Effector memory CD8-positive, alpha-beta T cell (primary cell): ENCODE data around the gene USH2A.

Experiments
- ATAC-seq: fragments of 150-1000 bp; cut with Tn5 transposase; replicated peaks from 2 replicates; pipeline ENCODE4 v1.10.0; 2021; ENCODE audit warnings: mild to moderate bottlenecking, moderate library complexity
- DNase-seq, 3 experiments: peaks; one replicate each; pipeline ENCODE4 v3.0.0; 2021
- H3K27ac Mint-ChIP-seq, 2 donors: one replicate each; pipeline ENCODE4 v1.8.0; 2022; ENCODE audit warnings: mild to moderate bottlenecking in 2 of 2, mixed read lengths in 2 of 2, moderate library complexity in 2 of 2
- H3K27me3 Mint-ChIP-seq, 2 donors: one replicate each; pipeline ENCODE4 v1.8.0; 2022; ENCODE audit warnings: mixed read lengths in 2 of 2
- H3K36me3 Mint-ChIP-seq: one replicate; pipeline ENCODE4 v1.8.0; 2022; ENCODE audit warnings: mild to moderate bottlenecking, moderate library complexity, mixed read lengths; ENCODE audit not compliant: insufficient read depth
- H3K4me1 Mint-ChIP-seq, 2 donors: one replicate each; pipeline ENCODE4 v1.8.0; 2022; ENCODE audit warnings: low read depth in 2 of 2, mixed read lengths in 2 of 2
- H3K4me3 Mint-ChIP-seq, 2 donors: one replicate each; pipeline ENCODE4 v1.8.0; 2022; ENCODE audit warnings: mild to moderate bottlenecking in 2 of 2, mixed read lengths in 2 of 2, moderate library complexity in 2 of 2
- H3K9me3 Mint-ChIP-seq, 2 donors: one replicate each; pipeline ENCODE4 v1.8.0; 2022; ENCODE audit warnings: mixed read lengths in 2 of 2

Gene USH2A

DNA sequence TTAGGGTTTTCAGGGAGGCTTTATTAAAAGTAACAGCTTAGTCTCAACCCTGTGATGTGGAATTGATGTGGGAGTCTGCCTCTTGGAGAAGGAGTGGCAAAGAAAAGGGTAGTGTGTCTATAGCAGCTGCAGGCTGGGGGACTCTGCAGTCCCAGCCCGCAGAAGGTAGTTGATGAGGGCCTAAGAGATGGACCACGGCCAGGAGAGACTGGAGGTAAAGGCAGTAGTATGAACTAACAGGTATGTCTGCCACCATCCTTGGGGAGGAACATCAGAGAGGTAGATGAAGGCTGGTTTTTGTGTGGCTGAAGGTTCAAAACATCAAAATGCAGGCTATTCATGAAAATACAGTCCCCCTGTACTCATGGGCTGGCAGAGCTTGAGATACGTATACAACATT is 744.0 kb downstream of the USH2A start:
- no peaks in the 10 kb centered on the region for H3K9me3 Mint-ChIP-seq
- no peaks in the 10 kb centered on the region for H3K4me1 Mint-ChIP-seq
- H3K4me3 Mint-ChIP-seq = no peak overlapping the region

DNA sequence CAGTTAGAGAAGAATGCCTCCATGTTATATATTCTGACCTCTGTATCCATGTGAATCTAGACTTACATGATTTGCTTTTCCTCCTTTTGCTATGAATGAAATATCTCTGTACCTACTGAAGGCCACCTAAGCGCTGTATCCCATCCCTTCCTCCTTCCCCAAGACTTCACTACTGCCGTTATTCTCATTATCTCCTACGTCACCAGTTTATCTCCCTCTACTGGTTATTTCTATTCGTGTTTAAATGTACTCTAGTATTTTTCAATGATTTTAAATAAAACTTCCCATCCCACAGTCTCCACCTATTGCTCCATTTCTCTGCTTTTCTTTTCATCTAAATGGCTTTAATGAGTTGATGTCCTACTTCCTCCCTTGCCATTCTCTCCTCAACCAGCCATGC is 746.1 kb downstream of the USH2A start:
- no peaks in the 10 kb centered on the region for H3K9me3 Mint-ChIP-seq
- H3K4me3 Mint-ChIP-seq = no peak overlapping the region
- no peak overlapping the region for H3K27ac Mint-ChIP-seq
- H3K27me3 Mint-ChIP-seq = no peaks in the 10 kb centered on the region
- no peak for ATAC-seq
- DNase-seq = no peak
- no peaks in the 10 kb centered on the region for H3K4me1 Mint-ChIP-seq
- H3K36me3 Mint-ChIP-seq = no peaks in the 10 kb centered on the region

More for the DNA sequence above, 744.0 kb downstream of the USH2A start:
- no peaks in the 10 kb centered on the region for H3K36me3 Mint-ChIP-seq
- ATAC-seq = no peak
- no peak overlapping the region for H3K27ac Mint-ChIP-seq
- no peak for DNase-seq
- no peaks in the 10 kb centered on the region for H3K27me3 Mint-ChIP-seq

DNA sequence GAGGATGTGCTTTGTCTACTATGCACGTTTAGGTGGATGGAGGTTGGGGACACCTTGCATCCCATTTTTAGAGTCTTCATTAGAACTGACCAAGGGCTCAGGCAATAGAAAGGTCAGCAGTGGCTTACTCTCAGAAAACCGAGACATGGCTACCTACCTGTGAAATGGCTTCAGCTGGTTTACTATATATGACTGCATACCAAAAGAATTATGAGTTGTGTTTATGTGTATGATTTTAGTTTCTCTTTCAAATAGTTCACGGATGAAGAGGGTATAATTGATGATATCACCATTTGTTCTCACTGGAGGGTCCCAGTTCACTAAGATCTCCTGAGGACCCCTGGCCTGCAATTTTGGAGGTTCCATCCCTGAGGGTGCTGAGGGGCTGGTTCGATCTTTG is 749.3 kb downstream of the USH2A start:
- H3K4me3 Mint-ChIP-seq = no peak overlapping the region
- no peaks in the 10 kb centered on the region for H3K9me3 Mint-ChIP-seq
- H3K36me3 Mint-ChIP-seq = no peaks in the 10 kb centered on the region
- ATAC-seq (no peak), DNase-seq (no peak)
- no peaks in the 10 kb centered on the region for H3K4me1 Mint-ChIP-seq
- H3K27ac Mint-ChIP-seq = no peak overlapping the region
- H3K27me3 Mint-ChIP-seq = no peaks in the 10 kb centered on the region

DNA sequence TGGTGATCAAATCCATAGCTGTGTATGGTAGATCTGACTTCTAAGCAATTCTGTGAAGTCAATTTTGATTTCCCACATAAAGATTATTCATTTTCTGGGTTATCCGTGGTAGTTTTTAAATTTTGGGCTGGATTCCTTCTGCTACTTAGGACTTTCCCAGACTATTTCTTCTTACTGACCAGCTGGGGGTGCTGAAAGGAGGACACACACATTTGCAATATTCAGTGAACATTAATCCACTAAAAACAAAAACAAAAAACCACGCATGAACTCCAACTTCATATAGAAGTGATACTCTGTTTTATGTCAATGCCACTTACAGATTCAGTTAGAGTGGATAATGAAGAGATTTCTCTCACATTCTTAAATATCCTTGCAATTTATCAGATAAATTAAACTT is 750.8 kb downstream of the USH2A start:
- Mint-ChIP-seq H3K27me3 (no peaks in the 10 kb centered on the region), H3K27ac (no peak overlapping the region), H3K36me3 (no peaks in the 10 kb centered on the region), H3K4me1 (no peaks in the 10 kb centered on the region), H3K4me3 (no peak overlapping the region), H3K9me3 (no peaks in the 10 kb centered on the region)
- DNase-seq = no peak
- no peak for ATAC-seq

DNA sequence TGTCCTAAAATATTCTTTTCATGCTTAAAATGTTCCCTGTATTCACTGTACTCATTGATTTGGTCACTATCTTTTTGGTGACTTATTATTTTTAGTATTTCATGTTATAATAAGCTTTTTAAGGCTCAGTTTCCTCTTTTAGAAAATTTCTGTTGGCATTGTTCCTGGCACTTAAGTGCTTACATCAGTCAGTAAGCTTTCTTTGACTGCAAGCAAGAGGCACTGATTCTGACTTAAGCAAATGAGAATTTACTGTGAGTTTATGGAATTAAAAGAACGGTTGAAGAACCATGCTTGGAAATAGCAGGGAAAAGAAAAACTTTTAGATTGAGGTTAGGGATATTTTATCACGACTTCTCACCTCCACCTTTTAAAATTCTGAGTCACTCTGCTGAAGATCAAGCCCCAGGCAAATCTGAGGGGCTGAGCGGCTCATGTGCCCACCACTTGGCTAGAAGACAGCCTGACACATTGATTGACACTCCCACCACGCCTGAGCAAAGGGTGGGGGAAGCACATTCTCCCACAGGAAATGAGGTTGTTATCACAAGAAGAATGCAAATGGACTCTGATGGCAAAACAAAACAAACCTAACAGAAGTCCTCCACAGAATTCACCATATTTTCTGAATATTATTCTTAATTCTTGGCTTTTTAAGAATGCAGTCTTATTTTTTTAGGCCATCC is 753.3 kb downstream of the USH2A start:
- Mint-ChIP-seq H3K27ac (no peak overlapping the region), H3K9me3 (no peaks in the 10 kb centered on the region), H3K4me3 (no peak overlapping the region), H3K27me3 (no peaks in the 10 kb centered on the region), H3K36me3 (no peaks in the 10 kb centered on the region), H3K4me1 (no peaks in the 10 kb centered on the region)
- ATAC-seq = no peak
- no peak for DNase-seq

DNA sequence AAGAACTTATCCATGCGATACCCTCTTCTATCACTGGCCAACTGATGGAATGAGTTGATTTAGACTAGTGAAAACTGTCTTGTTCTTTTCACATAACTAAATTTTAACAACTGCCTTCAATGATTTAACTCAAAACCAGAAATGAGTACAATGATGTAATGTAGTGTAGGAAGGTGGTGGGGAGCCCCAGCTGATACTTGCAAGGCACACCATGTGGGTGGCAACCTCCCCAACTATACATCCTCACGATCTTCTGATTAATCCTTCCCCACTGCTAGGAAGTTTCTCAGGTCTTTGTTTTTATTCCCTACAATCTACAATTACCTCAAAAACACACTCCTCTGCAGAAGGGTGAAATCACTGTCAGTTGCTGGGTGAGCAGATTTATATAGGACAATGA is 755.5 kb downstream of the USH2A start:
- ATAC-seq (no peak), DNase-seq (no peak)
- Mint-ChIP-seq H3K36me3 (no peaks in the 10 kb centered on the region), H3K4me3 (no peak overlapping the region), H3K27ac (no peak overlapping the region), H3K4me1 (no peaks in the 10 kb centered on the region), H3K27me3 (no peaks in the 10 kb centered on the region), H3K9me3 (peaks cover 1 to 7% of the 10 kb centered on the region in 2 donors)

DNA sequence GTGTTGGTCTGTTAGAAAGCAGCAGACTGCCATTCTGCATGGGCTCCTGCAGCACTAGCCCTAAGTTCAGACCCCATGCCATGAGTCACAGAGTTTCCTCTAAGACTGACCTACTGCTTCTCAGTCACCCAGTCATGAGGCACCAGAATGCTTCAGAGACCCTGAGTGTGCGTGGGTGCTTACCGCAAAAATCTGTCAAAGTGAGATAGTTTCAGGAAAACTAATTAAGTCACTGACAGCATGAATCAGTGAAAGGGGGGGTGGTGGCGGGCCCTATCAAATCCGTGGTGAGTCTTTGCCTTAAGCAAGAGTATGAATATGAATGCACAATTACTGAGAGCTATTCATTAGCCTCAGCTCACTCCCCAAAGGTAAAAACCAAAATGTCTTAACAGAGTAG is 758.0 kb downstream of the USH2A start:
- H3K9me3 Mint-ChIP-seq = peaks cover 5 to 24% of the 10 kb centered on the region in 2 donors
- H3K4me3 Mint-ChIP-seq = no peak overlapping the region
- no peaks in the 10 kb centered on the region for H3K36me3 Mint-ChIP-seq
- H3K27ac Mint-ChIP-seq = no peak overlapping the region
- H3K4me1 Mint-ChIP-seq = no peaks in the 10 kb centered on the region
- ATAC-seq = no peak
- H3K27me3 Mint-ChIP-seq = no peaks in the 10 kb centered on the region
- no peak for DNase-seq

DNA sequence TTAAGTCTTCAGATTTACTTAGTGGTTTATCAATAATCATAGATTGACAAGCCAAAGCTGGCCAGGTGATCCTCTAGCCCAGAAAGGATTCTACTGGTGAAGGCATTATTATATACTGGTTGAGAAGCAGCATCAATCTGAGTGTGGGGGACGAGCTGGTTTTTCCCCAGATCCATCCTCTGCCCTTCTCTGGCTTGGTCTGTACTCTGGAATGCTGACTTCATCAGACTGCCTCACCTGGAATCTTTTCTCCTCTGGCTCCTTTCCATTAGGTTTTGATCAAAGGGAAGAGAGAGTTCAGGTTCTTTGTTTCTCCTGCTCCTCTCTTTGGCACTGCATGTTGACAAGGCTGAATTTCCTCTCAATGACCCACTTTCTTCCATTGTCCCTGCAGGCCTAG is 762.2 kb downstream of the USH2A start:
- Mint-ChIP-seq H3K9me3 (peaks cover 9 to 24% of the 10 kb centered on the region in 2 donors), H3K4me1 (no peaks in the 10 kb centered on the region), H3K36me3 (no peaks in the 10 kb centered on the region), H3K4me3 (no peak overlapping the region), H3K27me3 (no peaks in the 10 kb centered on the region), H3K27ac (no peak overlapping the region)
- DNase-seq (no peak), ATAC-seq (no peak)

DNA sequence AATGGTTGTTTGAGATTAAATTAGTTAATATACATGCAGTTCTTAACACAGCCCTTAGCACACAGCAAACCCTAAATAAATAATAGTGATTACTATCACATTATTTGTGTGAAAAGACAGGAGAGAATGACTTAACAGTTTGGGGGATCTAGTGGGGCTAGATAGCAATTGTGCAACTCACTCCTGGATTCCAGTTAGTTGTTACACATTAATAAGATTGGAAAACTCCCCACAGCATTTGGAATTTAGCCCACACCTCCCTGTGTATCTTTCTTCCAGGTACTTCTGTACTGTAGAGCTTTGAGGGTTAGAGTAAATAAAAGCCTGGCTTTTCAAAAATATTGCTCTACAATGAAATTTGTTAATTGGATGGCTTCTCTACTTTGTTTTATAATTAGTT is 763.0 kb downstream of the USH2A start:
- ATAC-seq (no peak), DNase-seq (no peak)
- H3K36me3 Mint-ChIP-seq = no peaks in the 10 kb centered on the region
- H3K27me3 Mint-ChIP-seq = no peaks in the 10 kb centered on the region
- H3K9me3 Mint-ChIP-seq = peaks cover 9 to 24% of the 10 kb centered on the region in 2 donors
- H3K4me3 Mint-ChIP-seq = no peak overlapping the region
- no peak overlapping the region for H3K27ac Mint-ChIP-seq
- H3K4me1 Mint-ChIP-seq = no peaks in the 10 kb centered on the region

DNA sequence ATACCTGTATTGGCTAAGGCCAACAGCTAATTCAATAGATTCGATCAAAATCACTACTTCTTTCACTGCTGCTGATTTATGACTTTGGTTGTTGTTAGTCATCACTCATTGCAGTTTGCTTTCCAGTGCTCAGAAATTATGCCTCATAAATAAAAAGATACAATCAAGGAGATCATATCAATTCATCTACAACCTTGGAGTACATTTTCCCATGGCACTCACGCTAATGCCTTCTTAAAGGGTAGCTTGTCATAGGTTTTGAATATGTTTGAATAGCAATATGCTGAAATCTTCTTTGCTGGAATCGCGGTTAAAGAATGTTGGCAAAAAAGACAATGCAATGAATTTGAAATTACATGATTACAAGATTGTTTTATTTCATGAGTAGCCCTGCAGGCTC is 766.2 kb downstream of the USH2A start:
- DNase-seq = no peak
- no peaks in the 10 kb centered on the region for H3K4me1 Mint-ChIP-seq

DNA sequence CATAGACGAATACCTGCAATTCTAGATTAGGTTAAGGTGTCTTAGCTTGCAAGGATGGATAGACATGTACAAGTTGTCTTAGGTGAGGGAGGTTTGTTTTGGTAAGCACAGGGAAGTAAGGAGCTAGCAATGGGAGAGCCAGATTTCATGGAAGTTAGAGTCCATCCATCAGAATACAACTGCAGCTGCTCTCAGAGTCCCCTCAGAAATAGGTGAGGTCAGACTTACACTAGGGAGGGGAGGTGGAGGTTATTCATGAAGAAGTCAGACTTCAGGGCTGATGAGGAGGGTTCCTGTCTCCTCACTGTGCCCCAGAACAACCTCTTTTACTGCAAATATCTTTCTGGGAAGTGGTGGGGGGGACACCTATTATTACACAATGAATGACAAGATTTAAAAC is 770.9 kb downstream of the USH2A start:
- Mint-ChIP-seq H3K9me3 (peaks cover 0 to 4% of the 10 kb centered on the region in 2 donors), H3K27ac (no peak overlapping the region), H3K4me1 (no peaks in the 10 kb centered on the region), H3K36me3 (no peaks in the 10 kb centered on the region), H3K27me3 (no peaks in the 10 kb centered on the region), H3K4me3 (no peak overlapping the region)
- DNase-seq (no peak), ATAC-seq (no peak)

More for the DNA sequence above, 766.2 kb downstream of the USH2A start:
- no peak for ATAC-seq
- no peaks in the 10 kb centered on the region for H3K27me3 Mint-ChIP-seq
- H3K9me3 Mint-ChIP-seq = peaks cover 10 to 11% of the 10 kb centered on the region in 2 donors
- no peak overlapping the region for H3K4me3 Mint-ChIP-seq
- no peak overlapping the region for H3K27ac Mint-ChIP-seq
- H3K36me3 Mint-ChIP-seq = no peaks in the 10 kb centered on the region

DNA sequence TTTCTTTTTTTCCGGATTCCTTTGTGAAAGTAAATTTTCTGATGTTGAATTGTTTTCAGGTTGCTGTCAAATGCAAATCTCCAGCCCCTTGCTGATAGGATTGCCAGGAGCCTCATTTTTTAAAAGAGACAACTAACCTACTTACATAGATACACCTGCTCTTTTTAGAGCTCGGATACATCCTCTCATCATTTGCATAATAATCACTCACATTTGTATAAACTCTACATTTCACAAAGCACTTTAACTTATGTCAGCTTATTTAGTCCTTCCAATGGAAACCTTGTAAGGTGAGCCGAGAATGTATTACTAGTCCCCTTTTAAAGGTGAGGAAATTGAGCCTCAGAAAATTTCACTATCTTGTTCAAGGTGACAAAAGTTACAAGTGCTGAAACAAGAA is 771.4 kb downstream of the USH2A start:
- H3K27ac Mint-ChIP-seq = no peak overlapping the region
- ATAC-seq = no peak
- H3K27me3 Mint-ChIP-seq = no peaks in the 10 kb centered on the region

DNA sequence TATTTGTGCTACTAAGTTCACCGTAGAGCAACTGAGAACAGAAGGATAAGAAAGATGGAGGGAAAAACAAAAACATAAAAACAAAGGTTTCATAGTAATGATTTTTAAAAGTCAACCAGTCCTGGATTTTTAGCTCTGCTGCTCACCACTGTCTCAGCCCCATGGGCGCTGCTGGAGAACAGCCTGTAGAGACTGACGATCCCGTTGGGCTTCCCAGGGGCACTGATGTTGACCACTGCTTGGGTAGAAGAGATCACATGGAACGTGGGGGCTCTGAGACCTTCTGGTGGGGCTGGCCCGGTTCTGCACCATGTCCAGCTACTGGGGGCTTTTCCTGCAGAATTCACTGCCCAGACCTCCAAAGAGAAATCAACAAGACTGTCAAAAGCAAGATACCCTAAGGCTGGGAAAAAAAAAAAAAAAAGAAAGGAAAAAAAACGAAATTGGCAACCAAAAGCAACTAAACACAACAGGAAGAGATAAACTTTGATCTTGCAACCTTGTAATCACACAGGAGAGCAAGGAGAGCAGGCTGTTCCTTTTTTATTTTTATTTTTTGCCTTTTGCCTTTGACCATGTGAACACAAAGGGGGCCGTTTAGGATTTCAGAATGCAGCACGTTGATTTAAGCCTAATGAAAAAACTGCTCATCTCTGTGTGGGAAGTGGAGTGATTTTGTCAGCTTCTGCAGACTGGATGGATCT is 772.6 kb downstream of the USH2A start:
- ATAC-seq = no peak
- no peaks in the 10 kb centered on the region for H3K36me3 Mint-ChIP-seq
- peaks cover 0 to 2% of the 10 kb centered on the region in 2 donors for H3K9me3 Mint-ChIP-seq
- H3K4me3 Mint-ChIP-seq = no peak overlapping the region
- DNase-seq = no peak
- H3K27ac Mint-ChIP-seq = no peak overlapping the region
- no peaks in the 10 kb centered on the region for H3K27me3 Mint-ChIP-seq
- no peaks in the 10 kb centered on the region for H3K4me1 Mint-ChIP-seq

More for the DNA sequence above, 771.4 kb downstream of the USH2A start:
- Mint-ChIP-seq H3K36me3 (no peaks in the 10 kb centered on the region), H3K4me1 (no peaks in the 10 kb centered on the region), H3K9me3 (peaks cover 0 to 2% of the 10 kb centered on the region in 2 donors), H3K4me3 (no peak overlapping the region)
- DNase-seq = no peak

DNA sequence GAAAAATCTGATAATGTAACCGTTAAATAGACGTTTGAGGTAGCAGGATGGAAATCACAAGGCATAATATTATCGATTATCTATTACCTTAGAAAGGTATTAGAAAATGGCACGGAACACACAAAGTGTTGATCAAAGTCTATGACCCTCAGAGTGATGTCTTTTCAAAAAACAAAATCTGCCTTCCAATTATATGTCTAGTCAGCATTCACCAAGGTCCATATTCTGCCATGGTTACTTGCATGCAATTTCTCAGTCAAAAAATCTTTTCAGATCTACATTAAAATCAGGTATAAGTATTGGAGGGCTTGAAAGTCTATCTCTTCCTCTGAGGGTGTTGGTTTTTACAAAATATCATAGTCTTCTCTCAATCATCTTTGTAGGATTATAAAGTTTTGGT is 774.3 kb downstream of the USH2A start:
- Mint-ChIP-seq H3K36me3 (no peaks in the 10 kb centered on the region), H3K4me3 (no peak overlapping the region), H3K27ac (no peak overlapping the region), H3K27me3 (no peaks in the 10 kb centered on the region), H3K9me3 (peaks cover 11 to 12% of the 10 kb centered on the region in 2 donors), H3K4me1 (no peaks in the 10 kb centered on the region)
- no peak for DNase-seq
- no peak for ATAC-seq
